Measurements from ENCODE around the gene COL27A1. TPM values are rescaled to one million over a fixed set of nuclear protein-coding genes. Genes with fewer than 3 reads are reported as not detected.

The COL27A1 gene
- total RNA-seq, 1 experiment from 2014 or later = 37.0 TPM

DNA sequence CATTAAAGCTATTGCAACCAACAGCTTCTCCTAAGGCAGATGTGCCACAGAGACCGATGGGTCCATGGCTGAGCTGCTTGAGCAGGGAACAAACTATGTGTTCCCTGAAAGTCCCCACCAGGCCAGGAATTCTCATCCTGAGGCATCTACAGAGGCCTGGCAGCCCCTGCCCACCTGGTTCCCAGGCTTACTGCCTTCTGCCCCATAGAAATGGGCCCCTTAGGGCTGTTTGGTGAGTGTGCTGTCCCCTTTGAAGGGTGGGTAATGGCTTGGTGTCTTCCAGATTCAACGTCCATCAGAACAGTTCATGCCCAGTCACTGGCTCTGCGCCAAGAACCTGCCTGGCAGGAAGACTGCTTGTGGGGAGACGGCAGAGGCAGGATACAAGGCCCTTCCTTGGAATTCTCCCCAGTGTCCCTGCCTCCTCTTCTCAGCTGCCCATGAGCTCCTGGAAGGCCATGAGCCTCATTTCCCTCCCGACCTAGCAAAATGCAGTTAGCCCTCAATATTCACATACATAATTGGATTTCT is 3.8 kb upstream of the COL27A1 start:
- no peak overlapping the region for H3K27ac ChIP-seq (ENCODE audit: low read depth, low read length, poor library complexity, severe bottlenecking)
- BruUV-seq (replicated peaks) = no TSS peak
- intact Hi-C loops (cut with micrococcal nuclease; ENCODE audit: unreplicated experiment) = no loop called here

DNA sequence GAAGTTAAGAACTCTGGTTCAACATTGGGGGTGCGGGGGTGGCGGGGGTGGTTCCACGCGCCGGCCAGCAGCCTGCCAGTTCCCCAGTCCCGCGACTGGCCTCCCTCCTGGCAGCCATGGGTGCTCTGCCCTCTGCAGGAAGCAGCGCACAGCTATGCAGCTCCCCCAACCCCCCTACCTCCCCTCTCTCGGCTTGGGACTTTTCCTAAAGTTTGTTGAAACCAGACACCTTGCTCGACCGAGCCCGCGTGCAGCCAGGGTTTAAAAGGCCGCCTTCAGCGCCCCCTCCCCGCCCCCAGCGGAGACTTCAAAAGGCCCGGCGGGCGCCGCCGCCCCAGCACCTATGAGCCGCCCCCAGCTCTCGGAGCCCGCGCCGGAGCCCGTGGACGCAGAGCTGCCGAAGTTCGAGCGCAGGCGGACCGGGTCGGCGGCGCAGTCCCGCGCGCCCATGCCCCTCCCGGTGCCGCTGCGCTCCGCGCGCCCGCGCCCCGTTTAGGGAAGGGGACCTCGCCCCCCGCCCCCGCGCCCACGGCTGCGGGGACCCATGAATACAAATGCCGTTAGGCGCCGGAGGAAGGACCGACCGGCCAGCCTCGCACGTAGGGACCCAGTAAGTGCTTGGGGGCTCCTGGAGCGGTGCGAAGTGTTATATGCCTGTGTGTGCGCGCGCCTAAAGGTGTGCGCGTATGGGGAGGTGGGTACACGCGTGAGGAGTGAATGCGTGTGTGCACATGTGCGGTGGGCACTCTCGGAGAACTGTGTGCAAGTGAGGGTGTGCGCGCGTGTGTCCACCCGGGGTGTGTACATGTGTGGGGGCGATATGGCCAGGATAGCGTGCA is 1.4 kb upstream of the COL27A1 start:
- Histone ChIP-seq H3K4me3 (ENCODE audit: low read depth, low read length, poor library complexity, severe bottlenecking) (peak overlapping the region; percentile 72), H3K9me3 (ENCODE audit: low read depth, low read length, poor library complexity, severe bottlenecking) (no peaks in the 10 kb centered on the region), H3K27me3 (replicated peaks; ENCODE audit: insufficient read depth, low read depth, low read length, poor library complexity) (peaks cover 20% of the 10 kb centered on the region), H3K27ac (ENCODE audit: low read depth, low read length, poor library complexity, severe bottlenecking) (no peak overlapping the region), H3K36me3 (ENCODE audit: insufficient read depth, low read length, poor library complexity, severe bottlenecking) (no peaks in the 10 kb centered on the region), H3K4me1 (ENCODE audit: insufficient read depth, low read length, poor library complexity, severe bottlenecking) (peaks cover 10% of the 10 kb centered on the region)
- DNase-seq (ENCODE audit: low spot score) = peak; percentile 48
- POLR2A ChIA-PET (ENCODE audit: low non-redundant PET) = no interaction called here
- intact Hi-C loops (cut with micrococcal nuclease; ENCODE audit: unreplicated experiment) = loop anchor here (2.0 kb wide), 1 partner anchor 137 kb away; no protein-coding TSS in a partner anchor
- no TSS peak for BruUV-seq (replicated peaks)
- CTCF ChIA-PET = interaction anchor here (0.9 to 2.5 kb wide), 4 partner anchors 23 to 137 kb away, joined by 3 to 12 read pairs (median 5); no protein-coding TSS in a partner anchor
- TF ChIP-seq, protein P1, sequence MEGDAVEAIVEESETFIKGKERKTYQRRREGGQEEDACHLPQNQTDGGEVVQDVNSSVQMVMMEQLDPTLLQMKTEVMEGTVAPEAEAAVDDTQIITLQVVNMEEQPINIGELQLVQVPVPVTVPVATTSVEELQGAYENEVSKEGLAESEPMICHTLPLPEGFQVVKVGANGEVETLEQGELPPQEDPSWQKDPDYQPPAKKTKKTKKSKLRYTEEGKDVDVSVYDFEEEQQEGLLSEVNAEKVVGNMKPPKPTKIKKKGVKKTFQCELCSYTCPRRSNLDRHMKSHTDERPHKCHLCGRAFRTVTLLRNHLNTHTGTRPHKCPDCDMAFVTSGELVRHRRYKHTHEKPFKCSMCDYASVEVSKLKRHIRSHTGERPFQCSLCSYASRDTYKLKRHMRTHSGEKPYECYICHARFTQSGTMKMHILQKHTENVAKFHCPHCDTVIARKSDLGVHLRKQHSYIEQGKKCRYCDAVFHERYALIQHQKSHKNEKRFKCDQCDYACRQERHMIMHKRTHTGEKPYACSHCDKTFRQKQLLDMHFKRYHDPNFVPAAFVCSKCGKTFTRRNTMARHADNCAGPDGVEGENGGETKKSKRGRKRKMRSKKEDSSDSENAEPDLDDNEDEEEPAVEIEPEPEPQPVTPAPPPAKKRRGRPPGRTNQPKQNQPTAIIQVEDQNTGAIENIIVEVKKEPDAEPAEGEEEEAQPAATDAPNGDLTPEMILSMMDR (conservative IDR thresholded peaks at IDR 0.05; ENCODE audit: low read depth, low read length) = peak; percentile 53
- TF ChIP-seq EZH2 (IDR thresholded peaks at IDR 0.05; ENCODE audit: borderline replicate concordance, low read depth, low read length, poor library complexity, severe bottlenecking) = peak; percentile 91

More for the DNA sequence above, 3.8 kb upstream of the COL27A1 start:
- Histone ChIP-seq H3K9me3 (ENCODE audit: low read depth, low read length, poor library complexity, severe bottlenecking) (no peaks in the 10 kb centered on the region), H3K4me3 (ENCODE audit: low read depth, low read length, poor library complexity, severe bottlenecking) (no peak overlapping the region), H3K27me3 (replicated peaks; ENCODE audit: insufficient read depth, low read depth, low read length, poor library complexity) (peaks cover 20% of the 10 kb centered on the region), H3K36me3 (ENCODE audit: insufficient read depth, low read length, poor library complexity, severe bottlenecking) (no peaks in the 10 kb centered on the region), H3K4me1 (ENCODE audit: insufficient read depth, low read length, poor library complexity, severe bottlenecking) (peaks cover 10% of the 10 kb centered on the region)
- no peak for DNase-seq (ENCODE audit: low spot score)
- ChIA-PET CTCF (no interaction called here), POLR2A (ENCODE audit: low non-redundant PET) (no interaction called here)
- TF ChIP-seq, protein P1 (conservative IDR thresholded peaks at IDR 0.05; ENCODE audit: low read depth, low read length) = no peak
- no peak for TF ChIP-seq EZH2 (IDR thresholded peaks at IDR 0.05; ENCODE audit: borderline replicate concordance, low read depth, low read length, poor library complexity, severe bottlenecking)

DNA sequence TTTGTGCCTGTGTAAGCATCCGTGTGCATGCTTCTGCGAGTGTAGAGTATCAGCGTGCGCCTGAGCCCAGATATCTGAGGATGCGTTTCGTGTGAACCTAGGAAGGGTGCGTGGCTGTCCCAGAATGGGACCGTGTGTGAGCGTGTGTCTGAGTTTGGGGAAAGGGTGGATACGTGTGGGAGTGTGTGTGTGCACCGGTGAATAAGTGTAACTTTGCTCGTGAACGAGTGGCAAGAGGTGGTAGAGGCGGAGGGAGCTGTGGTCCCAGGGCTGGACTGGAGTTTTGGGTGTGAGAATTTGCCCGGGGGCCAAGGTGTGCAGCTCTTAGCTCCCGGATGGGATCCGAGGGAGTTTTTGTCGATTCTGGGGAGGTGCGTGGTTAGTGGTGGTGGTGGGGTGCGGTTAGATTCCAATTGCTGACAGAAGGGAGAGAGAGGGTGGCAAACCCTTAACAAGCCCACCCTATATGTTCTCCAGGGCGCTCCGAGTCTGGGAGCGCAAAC is 686 bp upstream of the COL27A1 start:
- TF ChIP-seq EZH2 (IDR thresholded peaks at IDR 0.05; ENCODE audit: borderline replicate concordance, low read depth, low read length, poor library complexity, severe bottlenecking) = no peak
- TF ChIP-seq, protein P1 (conservative IDR thresholded peaks at IDR 0.05; ENCODE audit: low read depth, low read length) = no peak
- ChIA-PET CTCF (interaction anchor here (0.5 to 2.5 kb wide), 7 partner anchors 23 to 201 kb away, joined by 3 to 12 read pairs (median 4); no protein-coding TSS in a partner anchor), POLR2A (ENCODE audit: low non-redundant PET) (no interaction called here)
- Histone ChIP-seq H3K9me3 (ENCODE audit: low read depth, low read length, poor library complexity, severe bottlenecking) (no peaks in the 10 kb centered on the region), H3K4me3 (ENCODE audit: low read depth, low read length, poor library complexity, severe bottlenecking) (peak overlapping the region; percentile 72), H3K4me1 (ENCODE audit: insufficient read depth, low read length, poor library complexity, severe bottlenecking) (peaks cover 10% of the 10 kb centered on the region), H3K36me3 (ENCODE audit: insufficient read depth, low read length, poor library complexity, severe bottlenecking) (no peaks in the 10 kb centered on the region), H3K27me3 (replicated peaks; ENCODE audit: insufficient read depth, low read depth, low read length, poor library complexity) (peaks cover 20% of the 10 kb centered on the region), H3K27ac (ENCODE audit: low read depth, low read length, poor library complexity, severe bottlenecking) (no peak overlapping the region)
- intact Hi-C loops (cut with micrococcal nuclease; ENCODE audit: unreplicated experiment) = loop anchor here (2.0 to 5.0 kb wide), 2 partner anchors 118 to 136 kb away; no protein-coding TSS in a partner anchor
- no peak for DNase-seq (ENCODE audit: low spot score)
- no TSS peak for BruUV-seq (replicated peaks)

All from A673 (cell line).